H9 (cell line): ENCODE measurements around the gene MEIS2. TPM values are rescaled to one million over a fixed set of nuclear protein-coding genes. Genes with fewer than 3 reads are reported as not detected.
A peak's percentile ranks its signal among the peaks of the same experiment; 100 is the strongest.

Source experiments
- DNase-seq: peaks from one replicate; pipeline ENCODE4 v3.0.0-alpha.2; 2017
- H2AFZ ChIP-seq: one replicate; pipeline ENCODE4 v1.6.1; 2013; ENCODE audit warnings: mild to moderate bottlenecking, low read length, control low read depth, moderate library complexity
- H2AK5ac ChIP-seq: 2 replicates; pipeline ENCODE4 v1.6.1; 2013; ENCODE audit warnings: low read length, control low read depth, mixed read lengths; ENCODE audit not compliant: insufficient read length
- H2BK120ac ChIP-seq: one replicate; pipeline ENCODE4 v1.6.1; 2013; ENCODE audit warnings: low read depth, mild to moderate bottlenecking, low read length, control low read depth, inconsistent platforms; ENCODE audit not compliant: poor library complexity, severe bottlenecking
- H2BK12ac ChIP-seq: 2 replicates; pipeline ENCODE4 v1.6.1; 2013; ENCODE audit warnings: low read length, control low read depth, mixed read lengths, low read depth; ENCODE audit not compliant: insufficient read length
- H2BK15ac ChIP-seq: 2 replicates; pipeline ENCODE4 v1.6.1; 2013; ENCODE audit warnings: low read depth, low read length, control low read depth
- H2BK20ac ChIP-seq: one replicate; pipeline ENCODE4 v1.6.1; 2013; ENCODE audit warnings: low read depth, mild to moderate bottlenecking, low read length, control low read depth, inconsistent platforms; ENCODE audit not compliant: poor library complexity, severe bottlenecking
- H2BK5ac ChIP-seq: 2 replicates; pipeline ENCODE4 v1.6.1; 2013; ENCODE audit warnings: low read length, control low read depth, mixed read lengths; ENCODE audit not compliant: insufficient read length
- H3K14ac ChIP-seq: 2 replicates; pipeline ENCODE4 v1.6.1; 2013; ENCODE audit warnings: low read length, control low read depth; ENCODE audit not compliant: insufficient read depth
- H3K18ac ChIP-seq: 2 replicates; pipeline ENCODE4 v1.6.1; 2013; ENCODE audit warnings: low read depth, mild to moderate bottlenecking, mixed read lengths, low read length, control low read depth; ENCODE audit not compliant: insufficient read length
- H3K23ac ChIP-seq: 2 replicates; pipeline ENCODE4 v1.6.1; 2013; ENCODE audit warnings: low read length, control low read depth, mixed read lengths, low read depth; ENCODE audit not compliant: insufficient read length
- H3K23me2 ChIP-seq: 2 replicates; pipeline ENCODE4 v1.6.1; 2013; ENCODE audit warnings: low read depth, mild to moderate bottlenecking, mixed read lengths, low read length, control low read depth; ENCODE audit not compliant: insufficient read length, poor library complexity, severe bottlenecking
- H3K27ac ChIP-seq: 2 replicates; pipeline ENCODE4 v1.5.1; 2013; ENCODE audit warnings: low read length, control low read depth, mixed read lengths, low read depth; ENCODE audit not compliant: insufficient read length
- H3K27me3 ChIP-seq: 2 replicates; pipeline ENCODE4 v1.6.1; 2013; ENCODE audit warnings: low read length, control low read depth, inconsistent platforms; ENCODE audit not compliant: insufficient read depth
- H3K4ac ChIP-seq: 2 replicates; pipeline ENCODE4 v1.6.1; 2013; ENCODE audit warnings: low read depth, mild to moderate bottlenecking, control low read depth, inconsistent platforms, low read length, moderate library complexity
- H3K4me1 ChIP-seq: 2 replicates; pipeline ENCODE4 v1.6.1; 2013; ENCODE audit warnings: low read length, control low read depth, inconsistent platforms; ENCODE audit not compliant: insufficient read depth
- H3K4me2 ChIP-seq: 2 replicates; pipeline ENCODE4 v1.6.1; 2013; ENCODE audit warnings: low read length, control low read depth, mixed read lengths; ENCODE audit not compliant: insufficient read length, insufficient read depth
- H3K56ac ChIP-seq: 2 replicates; pipeline ENCODE4 v1.6.1; 2013; ENCODE audit warnings: low read depth, mild to moderate bottlenecking, mixed read lengths, low read length, control low read depth; ENCODE audit not compliant: insufficient read length
- H3K79me1 ChIP-seq: 2 replicates; pipeline ENCODE4 v1.6.1; 2013; ENCODE audit warnings: low read depth, mild to moderate bottlenecking, moderate library complexity, low read length, control low read depth, inconsistent platforms; ENCODE audit not compliant: insufficient read depth, poor library complexity, severe bottlenecking
- H3K79me2 ChIP-seq: 2 replicates; pipeline ENCODE4 v1.6.1; 2013; ENCODE audit warnings: low read length, control low read depth, inconsistent platforms; ENCODE audit not compliant: insufficient read depth
- H3K9ac ChIP-seq: 2 replicates; pipeline ENCODE4 v1.6.1; 2013; ENCODE audit warnings: low read length, control low read depth, mixed read lengths; ENCODE audit not compliant: insufficient read length; ENCODE audit errors: extremely low read depth
- H3K9me3 ChIP-seq: one replicate; pipeline ENCODE4 v1.6.1; 2013; ENCODE audit warnings: low read depth, low read length, inconsistent platforms; ENCODE audit not compliant: control insufficient read depth
- H3T11ph ChIP-seq: one replicate; pipeline ENCODE4 v1.6.1; 2013; ENCODE audit warnings: mild to moderate bottlenecking, low read length, control low read depth, inconsistent platforms
- H4K20me1 ChIP-seq: one replicate; pipeline ENCODE4 v1.6.1; 2013; ENCODE audit not compliant: control insufficient read depth, insufficient read length, insufficient read depth
- H4K5ac ChIP-seq: 2 replicates; pipeline ENCODE4 v1.6.1; 2013; ENCODE audit warnings: low read depth, mild to moderate bottlenecking, mixed read lengths, low read length, control low read depth; ENCODE audit not compliant: insufficient read length
- H4K8ac ChIP-seq: replicated peaks from 2 replicates; pipeline ENCODE4 v1.6.1; 2013; ENCODE audit warnings: low read length, control low read depth, mixed read lengths, low read depth; ENCODE audit not compliant: insufficient read length
- H4K91ac ChIP-seq: 2 replicates; pipeline ENCODE4 v1.6.1; 2013; ENCODE audit warnings: low read depth, mild to moderate bottlenecking, moderate library complexity, mixed read lengths, low read length, control low read depth; ENCODE audit not compliant: insufficient read length
- H3K27ac Mint-ChIP-seq, 3 experiments: 2 replicates in 2 of 3; 3 replicates in 1 of 3; pipeline ENCODE4 v1.8.0; 2020 to 2021; ENCODE audit warnings: mixed read lengths in 3 of 3, mild to moderate bottlenecking in 1 of 3, moderate library complexity in 1 of 3
- H3K27me3 Mint-ChIP-seq: 2 replicates; pipeline ENCODE4 v1.8.0; 2021; ENCODE audit warnings: low read depth, mild to moderate bottlenecking, moderate library complexity, mixed read lengths
- H3K36me3 Mint-ChIP-seq, 3 experiments: 2 replicates in 2 of 3; 3 replicates in 1 of 3; pipeline ENCODE4 v1.8.0; 2020 to 2021; ENCODE audit warnings: low read depth in 3 of 3, mixed read lengths in 3 of 3; ENCODE audit not compliant: insufficient read depth in 1 of 3
- H3K4me1 Mint-ChIP-seq, 2 experiments: 2 replicates each; pipeline ENCODE4 v1.8.0; 2020; ENCODE audit warnings: mixed read lengths in 2 of 2
- H3K4me3 Mint-ChIP-seq, 2 experiments: 2 replicates in 1 of 2; 3 replicates in 1 of 2; pipeline ENCODE4 v1.8.0; 2020 to 2021; ENCODE audit warnings: mild to moderate bottlenecking in 2 of 2, mixed read lengths in 2 of 2, moderate library complexity in 1 of 2
- H3K9me3 Mint-ChIP-seq, 2 experiments: 2 replicates in 1 of 2; 3 replicates in 1 of 2; pipeline ENCODE4 v1.8.0; 2020; ENCODE audit warnings: mild to moderate bottlenecking in 2 of 2, mixed read lengths in 2 of 2, moderate library complexity in 1 of 2
- CTCF ChIP-seq: fragments of 200-600 bp; sonication (generic); conservative IDR thresholded peaks from 3 replicates; pipeline ENCODE4 v1.8.0; 2021; ENCODE audit warnings: antibody characterized with exemption, mild to moderate bottlenecking
- WGBS: extraction: QIAGEN DNeasy Blood & Tissue Kit; methylation state at CpG from one replicate; pipeline ENCODE4 v1.1.7; 2013; ENCODE audit warnings: missing lambda C conversion rate, low lambda C conversion rate, mixed read lengths; ENCODE audit not compliant: insufficient read length; ENCODE audit errors: extremely low coverage; 5-methylcytosine and 5-hydroxymethylcytosine counted together
- total RNA-seq: library from RNA; stranded (reverse); gene quantifications from 2 replicates; pipeline ENCODE4 v1.2.1, GENCODE V29; 2021

The MEIS2 gene
- total RNA-seq, 1 experiment from 2014 or later = 0.35 TPM

- H2AK5ac ChIP-seq = no peak overlapping the region
- H2BK120ac ChIP-seq = no peak overlapping the region
- no peak overlapping the region for H4K5ac ChIP-seq
- no peaks in the 10 kb centered on the region for H3K79me1 ChIP-seq
- peaks cover 67 to 89% of the 10 kb centered on the region in 2 experiments for H3K4me1 Mint-ChIP-seq
- H4K91ac ChIP-seq = no peak overlapping the region
- no peak for TF ChIP-seq CTCF
- H3K4me1 ChIP-seq = no peaks in the 10 kb centered on the region
- no peak overlapping the region for H3K56ac ChIP-seq
- no peak overlapping the region for H3K9ac ChIP-seq
- DNase-seq = no peak
- no peak overlapping the region for H2AFZ ChIP-seq
- H3K4me3 Mint-ChIP-seq = no peak overlapping the region
- no peak overlapping the region for H2BK12ac ChIP-seq
- no peak overlapping the region for H3K23ac ChIP-seq
- H3K23me2 ChIP-seq = peaks cover 24% of the 10 kb centered on the region
- H3K79me2 ChIP-seq = no peaks in the 10 kb centered on the region
- peaks cover 84% of the 10 kb centered on the region for H3K27me3 ChIP-seq
- no peak overlapping the region for H3K14ac ChIP-seq
- no peak overlapping the region for H2BK5ac ChIP-seq
- peak overlapping the region; percentile 29 for H3K4me2 ChIP-seq
- H3K4ac ChIP-seq = no peak overlapping the region
- H4K8ac ChIP-seq = no peak overlapping the region
- no peak overlapping the region for H3T11ph ChIP-seq
- WGBS = no CpG with 5 or more reads among the region's 5 CpGs
- H3K9me3 Mint-ChIP-seq = peaks cover 2 to 4% of the 10 kb centered on the region in 2 experiments; a peak in 2 of 5 replicates
- H3K18ac ChIP-seq = no peak overlapping the region
- no peaks in the 10 kb centered on the region for H4K20me1 ChIP-seq
- H2BK20ac ChIP-seq = no peak overlapping the region
- no peak overlapping the region for H3K27ac ChIP-seq
- no peaks in the 10 kb centered on the region for H3K36me3 Mint-ChIP-seq
- no peak overlapping the region for H2BK15ac ChIP-seq
- no peak overlapping the region for H3K27ac Mint-ChIP-seq
- H3K27me3 Mint-ChIP-seq = peaks cover 100% of the 10 kb centered on the region
- no peaks in the 10 kb centered on the region for H3K9me3 ChIP-seq
Observed at GRCh38 chr15:36882056-36882455, 218.3 kb downstream of the MEIS2 start.
